GM12878 (cell line): ENCODE measurements around the gene GIMAP8. TPM values are rescaled to one million over a fixed set of nuclear protein-coding genes. Genes with fewer than 3 reads are reported as not detected.

ENCODE experiments used
- ATAC-seq: fragments of 200-7000 bp; cut with Tn5 transposase; 3 replicates; pipeline ENCODE4 v1.9.1; 2020; ENCODE audit warnings: mild to moderate bottlenecking, moderate library complexity
- BruUV-seq: library from RNA; stranded (reverse); fragments of 400-500 nt; replicated peaks from 2 replicates; lab custom pipeline; 2021; lab: Mats Ljungman, UMichigan
- CTCF ChIA-PET: fragments of 300-600 bp; sonication (Branson Sonifier 250); formaldehyde crosslinking; extraction: SDS; loops from one replicate; lab custom pipeline; 2021; ENCODE audit warnings: inconsistent platforms; lab: Yijun Ruan, JAX
- POLR2A ChIA-PET: fragments of 350-600 bp; formaldehyde crosslinking; extraction: SDS; loops from one replicate; lab custom pipeline; 2021; ENCODE audit warnings: inconsistent platforms; lab: Charles Lee
- RAD21 ChIA-PET: fragments of 300-600 bp; sonication (Branson Sonifier 250); formaldehyde crosslinking; loops from one replicate; lab custom pipeline; 2023; ENCODE audit warnings: antibody characterized with exemption; ENCODE audit not compliant: unreplicated experiment; lab: Charles Lee
- SMC1A ChIA-PET: fragments of 300-600 bp; sonication (Branson Sonifier 250); formaldehyde crosslinking; loops from one replicate; lab custom pipeline; 2023; ENCODE audit not compliant: unreplicated experiment, uncharacterized antibody; lab: Charles Lee
- DNase-seq: peaks from one replicate; pipeline ENCODE4 v3.0.0-alpha.2; 2011; ENCODE audit warnings: low read depth, low spot score
- FAIRE-seq: peaks from 3 replicates; lab custom pipeline; 2011; peaks lifted over from hg19 to GRCh38; lab: Jason Lieb, UNC
- H2AFZ ChIP-seq: 2 replicates; pipeline ENCODE4 v1.6.0; 2011; ENCODE audit warnings: low read depth, low read length, control low read depth; ENCODE audit not compliant: control insufficient read depth
- H3K27ac ChIP-seq: 2 replicates; pipeline ENCODE4 v1.5.1; 2011; ENCODE audit warnings: control low read depth; ENCODE audit not compliant: control insufficient read depth, insufficient read depth
- H3K27me3 ChIP-seq, 2 experiments: replicated peaks in 1 of 2; 2 replicates each; pipeline versions ENCODE4 v1.6.0 to v1.6.1; 2011; ENCODE audit warnings: low read length in 1 of 2; ENCODE audit not compliant: control insufficient read depth in 2 of 2, insufficient read depth in 2 of 2
- H3K36me3 ChIP-seq, 2 experiments: 2 replicates each; pipeline ENCODE4 v1.5.1; 2011; ENCODE audit warnings: low read length in 1 of 2; ENCODE audit not compliant: control insufficient read depth in 2 of 2, insufficient read depth in 2 of 2
- H3K4me1 ChIP-seq: 2 replicates; pipeline ENCODE4 v1.6.1; 2011; ENCODE audit warnings: mild to moderate bottlenecking, low read length, moderate library complexity, mixed read lengths; ENCODE audit not compliant: control insufficient read depth, insufficient read depth
- H3K4me2 ChIP-seq: 2 replicates; pipeline ENCODE4 v1.6.0; 2011; ENCODE audit warnings: control low read depth; ENCODE audit not compliant: control insufficient read depth, insufficient read depth
- H3K4me3 ChIP-seq: fragments of 200-600 bp; sonication (generic); 2 replicates; pipeline ENCODE4 v1.5.1; 2016
- H3K79me2 ChIP-seq: 2 replicates; pipeline ENCODE4 v1.6.0; 2011; ENCODE audit warnings: low read length; ENCODE audit not compliant: control insufficient read depth, insufficient read depth
- H3K9ac ChIP-seq: 2 replicates; pipeline ENCODE4 v1.8.0; 2011; ENCODE audit warnings: low read length, control low read depth, mixed read lengths; ENCODE audit not compliant: control insufficient read depth, insufficient read depth
- H3K9me3 ChIP-seq: replicated peaks from 3 replicates; pipeline ENCODE4 v1.5.1; 2011; ENCODE audit warnings: mild to moderate bottlenecking, low read length; ENCODE audit not compliant: control insufficient read depth, insufficient read depth
- H4K20me1 ChIP-seq: 2 replicates; pipeline ENCODE4 v1.6.0; 2011; ENCODE audit not compliant: control insufficient read depth, insufficient read depth
- ZBTB4 ChIP-seq: fragments of 450-650 bp; formaldehyde crosslinking; IDR thresholded peaks from 2 replicates; pipeline ENCODE4 v1.4.0; 2022; ENCODE audit warnings: mild to moderate bottlenecking, moderate library complexity
- WGBS: methylation state at CpG from one replicate; pipeline ENCODE4 v1.1.6; 2016; ENCODE audit warnings: low lambda C conversion rate; ENCODE audit not compliant: insufficient replicate concordance, insufficient coverage; ENCODE audit errors: missing lambda C conversion rate; 5-methylcytosine and 5-hydroxymethylcytosine counted together
- in situ Hi-C: fragments of 300-500 bp; cut with MboI; formaldehyde crosslinking; loops from 9 replicates; pipeline ENCODE4 v1.14.3; 2018; ENCODE audit warnings: mixed read lengths
- intact Hi-C: fragments of 100-400 bp; cut with micrococcal nuclease; formaldehyde crosslinking; loops from one replicate; pipeline ENCODE4 v1.14.2; 2022; ENCODE audit not compliant: unreplicated experiment
- polyA plus RNA-seq, 11 experiments: library from polyadenylated mRNA; depleted of rRNA in 4 of 11; unstranded in 6 of 11; stranded (reverse) in 5 of 11; fragments of >200 nt; fragmentation: Nextera tagmentation in 4 of 11; fragmentation: Illumina TruSeq in 1 of 11; extraction: Ambion mirVana in 4 of 11; extraction: Trizol in 1 of 11; gene quantifications; 1 replicate in 1 of 11; 2 replicates in 10 of 11; pipeline versions ENCODE4 v1.2.1 to v1.2.3, GENCODE V29; 2011 to 2016; ENCODE audit warnings: inconsistent platforms in 2 of 11, missing spikeins in 2 of 11, low read depth in 1 of 11
- total RNA-seq, 4 experiments: library from RNA; depleted of rRNA in 3 of 4; stranded (reverse); fragments of >200 nt in 3 of 4; fragmentation: Illumina TruSeq in 1 of 4; extraction: Trizol in 1 of 4; gene quantifications; 2 replicates each; pipeline versions ENCODE4 v1.2.1 to v1.2.3, GENCODE V29; 2013 to 2021
- TF ChIP-seq, protein P1 (sequence below): fragments of 450-650 bp; formaldehyde crosslinking; IDR thresholded peaks from 2 replicates; pipeline ENCODE4 v1.4.0; 2020; ENCODE audit warnings: mild to moderate bottlenecking, moderate library complexity

The GIMAP8 gene
- total and polyA plus RNA-seq, 10 of the 15 experiments (the other 5 are each of a cell fraction or from before 2014, with no cell fraction given): 0.66 to 9.7 (median 4.7) TPM

- Histone ChIP-seq H3K4me1 (peaks cover 28% of the 10 kb centered on the region), H3K27ac (peak overlapping the region; percentile 100), H4K20me1 (no peaks in the 10 kb centered on the region)
- no peak for TF ChIP-seq ZBTB4 (CRISPR knock-in tag)
- TF ChIP-seq, protein P1, sequence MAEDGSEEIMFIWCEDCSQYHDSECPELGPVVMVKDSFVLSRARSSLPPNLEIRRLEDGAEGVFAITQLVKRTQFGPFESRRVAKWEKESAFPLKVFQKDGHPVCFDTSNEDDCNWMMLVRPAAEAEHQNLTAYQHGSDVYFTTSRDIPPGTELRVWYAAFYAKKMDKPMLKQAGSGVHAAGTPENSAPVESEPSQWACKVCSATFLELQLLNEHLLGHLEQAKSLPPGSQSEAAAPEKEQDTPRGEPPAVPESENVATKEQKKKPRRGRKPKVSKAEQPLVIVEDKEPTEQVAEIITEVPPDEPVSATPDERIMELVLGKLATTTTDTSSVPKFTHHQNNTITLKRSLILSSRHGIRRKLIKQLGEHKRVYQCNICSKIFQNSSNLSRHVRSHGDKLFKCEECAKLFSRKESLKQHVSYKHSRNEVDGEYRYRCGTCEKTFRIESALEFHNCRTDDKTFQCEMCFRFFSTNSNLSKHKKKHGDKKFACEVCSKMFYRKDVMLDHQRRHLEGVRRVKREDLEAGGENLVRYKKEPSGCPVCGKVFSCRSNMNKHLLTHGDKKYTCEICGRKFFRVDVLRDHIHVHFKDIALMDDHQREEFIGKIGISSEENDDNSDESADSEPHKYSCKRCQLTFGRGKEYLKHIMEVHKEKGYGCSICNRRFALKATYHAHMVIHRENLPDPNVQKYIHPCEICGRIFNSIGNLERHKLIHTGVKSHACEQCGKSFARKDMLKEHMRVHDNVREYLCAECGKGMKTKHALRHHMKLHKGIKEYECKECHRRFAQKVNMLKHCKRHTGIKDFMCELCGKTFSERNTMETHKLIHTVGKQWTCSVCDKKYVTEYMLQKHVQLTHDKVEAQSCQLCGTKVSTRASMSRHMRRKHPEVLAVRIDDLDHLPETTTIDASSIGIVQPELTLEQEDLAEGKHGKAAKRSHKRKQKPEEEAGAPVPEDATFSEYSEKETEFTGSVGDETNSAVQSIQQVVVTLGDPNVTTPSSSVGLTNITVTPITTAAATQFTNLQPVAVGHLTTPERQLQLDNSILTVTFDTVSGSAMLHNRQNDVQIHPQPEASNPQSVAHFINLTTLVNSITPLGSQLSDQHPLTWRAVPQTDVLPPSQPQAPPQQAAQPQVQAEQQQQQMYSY (CRISPR knock-in tag): peak; percentile 44; the same call in 1 of the 2 replicates
- TF ChIP-seq, all 136 proteins: peak for 1
- in situ Hi-C loops (no loop called here), intact Hi-C loops (no loop called here)
- DNase-seq (no peak), ATAC-seq (peak; percentile 16), FAIRE-seq (no peak)
- Histone ChIP-seq H3K27me3 (no peaks in the 10 kb centered on the region), H3K36me3 (no peaks in the 10 kb centered on the region; a peak in 1 of 4 replicates), H3K4me3 (peak overlapping the region; percentile 74), H3K9ac (peak overlapping the region; percentile 78), H2AFZ (no peak overlapping the region), H3K79me2 (peaks cover 70% of the 10 kb centered on the region), H3K9me3 (peaks cover 9% of the 10 kb centered on the region; the same call in 2 of the 3 replicates), H3K4me2 (peak overlapping the region; percentile 84)
- ChIA-PET SMC1A (interaction anchor here (1.1 to 2.0 kb wide), 5 partner anchors 14 to 233 kb away, joined by 3 to 5 read pairs (median 4); no protein-coding TSS in a partner anchor), CTCF (interaction anchor here (1.2 to 3.0 kb wide), 2 partner anchors 17 to 57 kb away, joined by 5 to 14 read pairs; no protein-coding TSS in a partner anchor), POLR2A (interaction anchor here (1.3 to 1.5 kb wide), 2 partner anchors 57 to 72 kb away, joined by 4 read pairs; no protein-coding TSS in a partner anchor), RAD21 (interaction anchor here (0.7 to 3.0 kb wide), 5 partner anchors 14 to 321 kb away, joined by 3 to 22 read pairs (median 11); a partner anchor contains a TSS)
- no TSS peak for BruUV-seq
- WGBS: 90% methylated on average over 4 of the region's 4 CpGs
These were observed 15.4 kb upstream of the GIMAP8 start for GRCh38 chr7:150435047-150435389.
